HL-60 (cell line): ENCODE data around the gene ANGPTL5.
"Not testable (repeated sequence)": the region's sequence is repeated elsewhere in the genome, so short reads cannot be mapped to it uniquely, and the experiment has no call there.

ENCODE experiments used
- DNase-seq, 2 experiments: peaks; one replicate each; pipeline ENCODE4 v3.0.0-alpha.2; 2010 to 2020; ENCODE audit warnings: low read depth in 1 of 2, low spot score in 1 of 2
- H3K27ac ChIP-seq: fragments of 250-450 bp; sonication (Bioruptor Pico); replicated peaks from 2 replicates; pipeline ENCODE4 v1.5.1; 2020; ENCODE audit warnings: mild to moderate bottlenecking, moderate library complexity
- H3K27me3 ChIP-seq: fragments of 250-450 bp; sonication (Bioruptor Pico); 2 replicates; pipeline ENCODE4 v1.5.1; 2021; ENCODE audit warnings: mild to moderate bottlenecking, moderate library complexity; ENCODE audit not compliant: insufficient read depth, poor library complexity, severe bottlenecking
- H3K4me3 ChIP-seq: replicated peaks from 2 replicates; pipeline ENCODE4 v1.5.1; 2011; ENCODE audit warnings: mild to moderate bottlenecking, control low read depth, low read length; ENCODE audit not compliant: insufficient read depth
- GABPA ChIP-seq: IDR thresholded peaks from 2 replicates; pipeline ENCODE4 v1.6.1; 2012; ENCODE audit warnings: low read depth
- POLR2AphosphoS5 ChIP-seq: IDR thresholded peaks from 2 replicates; pipeline ENCODE4 v1.6.1; 2012; ENCODE audit warnings: low read depth
- SPI1 ChIP-seq: IDR thresholded peaks from 2 replicates; pipeline ENCODE4 v1.6.1; 2012; ENCODE audit warnings: low read depth, mild to moderate bottlenecking, borderline replicate concordance
- TF ChIP-seq, protein P1 (sequence below): IDR thresholded peaks from 2 replicates; pipeline ENCODE4 v1.6.1; 2012; ENCODE audit warnings: low read depth; ENCODE audit not compliant: insufficient replicate concordance
- TF ChIP-seq, protein P2 (sequence below): IDR thresholded peaks from one replicate; pipeline ENCODE4 v1.5.1; 2011; ENCODE audit warnings: low read length, control low read depth, inconsistent platforms; ENCODE audit not compliant: insufficient read depth

Gene ANGPTL5

DNA sequence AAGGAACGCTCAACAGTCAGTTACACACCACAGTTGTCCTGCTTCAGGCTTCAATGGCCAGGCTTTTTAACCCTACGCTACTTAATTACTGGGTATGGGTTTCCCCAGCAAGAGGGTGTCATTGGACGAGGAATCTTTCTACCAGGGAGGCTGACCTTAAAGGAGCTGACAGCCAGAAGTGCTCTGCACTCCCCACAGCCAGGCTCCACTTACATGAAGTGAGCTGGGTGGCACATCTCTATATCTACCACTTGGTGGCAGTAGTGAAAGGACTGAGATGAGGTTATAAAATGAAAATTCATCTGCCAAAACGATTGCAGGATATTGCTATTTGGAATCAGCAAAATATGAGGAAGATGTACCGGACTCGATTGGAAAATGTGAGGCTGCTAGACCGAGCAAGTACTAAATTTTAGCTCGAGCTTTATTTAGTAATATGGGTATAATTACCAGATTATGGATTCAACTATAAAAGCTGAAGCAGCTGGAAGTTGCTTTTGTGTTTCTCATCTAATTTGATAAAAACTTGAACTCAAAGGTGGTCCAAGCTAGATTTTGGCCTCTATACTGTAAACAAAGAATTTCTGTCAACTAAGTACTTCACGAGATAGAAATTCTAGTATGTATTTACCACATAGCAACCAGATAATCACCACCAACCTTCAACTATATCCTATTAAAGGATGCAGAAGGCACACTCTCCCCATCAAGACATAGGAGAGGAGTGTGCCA lies 55.5 kb downstream of the ANGPTL5 start:
- peak in 1 of 2 experiments; percentile 26 for DNase-seq
- TF ChIP-seq POLR2AphosphoS5 (no peak), GABPA (no peak)
- TF ChIP-seq, protein P1, sequence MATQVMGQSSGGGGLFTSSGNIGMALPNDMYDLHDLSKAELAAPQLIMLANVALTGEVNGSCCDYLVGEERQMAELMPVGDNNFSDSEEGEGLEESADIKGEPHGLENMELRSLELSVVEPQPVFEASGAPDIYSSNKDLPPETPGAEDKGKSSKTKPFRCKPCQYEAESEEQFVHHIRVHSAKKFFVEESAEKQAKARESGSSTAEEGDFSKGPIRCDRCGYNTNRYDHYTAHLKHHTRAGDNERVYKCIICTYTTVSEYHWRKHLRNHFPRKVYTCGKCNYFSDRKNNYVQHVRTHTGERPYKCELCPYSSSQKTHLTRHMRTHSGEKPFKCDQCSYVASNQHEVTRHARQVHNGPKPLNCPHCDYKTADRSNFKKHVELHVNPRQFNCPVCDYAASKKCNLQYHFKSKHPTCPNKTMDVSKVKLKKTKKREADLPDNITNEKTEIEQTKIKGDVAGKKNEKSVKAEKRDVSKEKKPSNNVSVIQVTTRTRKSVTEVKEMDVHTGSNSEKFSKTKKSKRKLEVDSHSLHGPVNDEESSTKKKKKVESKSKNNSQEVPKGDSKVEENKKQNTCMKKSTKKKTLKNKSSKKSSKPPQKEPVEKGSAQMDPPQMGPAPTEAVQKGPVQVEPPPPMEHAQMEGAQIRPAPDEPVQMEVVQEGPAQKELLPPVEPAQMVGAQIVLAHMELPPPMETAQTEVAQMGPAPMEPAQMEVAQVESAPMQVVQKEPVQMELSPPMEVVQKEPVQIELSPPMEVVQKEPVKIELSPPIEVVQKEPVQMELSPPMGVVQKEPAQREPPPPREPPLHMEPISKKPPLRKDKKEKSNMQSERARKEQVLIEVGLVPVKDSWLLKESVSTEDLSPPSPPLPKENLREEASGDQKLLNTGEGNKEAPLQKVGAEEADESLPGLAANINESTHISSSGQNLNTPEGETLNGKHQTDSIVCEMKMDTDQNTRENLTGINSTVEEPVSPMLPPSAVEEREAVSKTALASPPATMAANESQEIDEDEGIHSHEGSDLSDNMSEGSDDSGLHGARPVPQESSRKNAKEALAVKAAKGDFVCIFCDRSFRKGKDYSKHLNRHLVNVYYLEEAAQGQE, result no peak
- TF ChIP-seq, protein P2, sequence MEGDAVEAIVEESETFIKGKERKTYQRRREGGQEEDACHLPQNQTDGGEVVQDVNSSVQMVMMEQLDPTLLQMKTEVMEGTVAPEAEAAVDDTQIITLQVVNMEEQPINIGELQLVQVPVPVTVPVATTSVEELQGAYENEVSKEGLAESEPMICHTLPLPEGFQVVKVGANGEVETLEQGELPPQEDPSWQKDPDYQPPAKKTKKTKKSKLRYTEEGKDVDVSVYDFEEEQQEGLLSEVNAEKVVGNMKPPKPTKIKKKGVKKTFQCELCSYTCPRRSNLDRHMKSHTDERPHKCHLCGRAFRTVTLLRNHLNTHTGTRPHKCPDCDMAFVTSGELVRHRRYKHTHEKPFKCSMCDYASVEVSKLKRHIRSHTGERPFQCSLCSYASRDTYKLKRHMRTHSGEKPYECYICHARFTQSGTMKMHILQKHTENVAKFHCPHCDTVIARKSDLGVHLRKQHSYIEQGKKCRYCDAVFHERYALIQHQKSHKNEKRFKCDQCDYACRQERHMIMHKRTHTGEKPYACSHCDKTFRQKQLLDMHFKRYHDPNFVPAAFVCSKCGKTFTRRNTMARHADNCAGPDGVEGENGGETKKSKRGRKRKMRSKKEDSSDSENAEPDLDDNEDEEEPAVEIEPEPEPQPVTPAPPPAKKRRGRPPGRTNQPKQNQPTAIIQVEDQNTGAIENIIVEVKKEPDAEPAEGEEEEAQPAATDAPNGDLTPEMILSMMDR, result peak; percentile 83

DNA sequence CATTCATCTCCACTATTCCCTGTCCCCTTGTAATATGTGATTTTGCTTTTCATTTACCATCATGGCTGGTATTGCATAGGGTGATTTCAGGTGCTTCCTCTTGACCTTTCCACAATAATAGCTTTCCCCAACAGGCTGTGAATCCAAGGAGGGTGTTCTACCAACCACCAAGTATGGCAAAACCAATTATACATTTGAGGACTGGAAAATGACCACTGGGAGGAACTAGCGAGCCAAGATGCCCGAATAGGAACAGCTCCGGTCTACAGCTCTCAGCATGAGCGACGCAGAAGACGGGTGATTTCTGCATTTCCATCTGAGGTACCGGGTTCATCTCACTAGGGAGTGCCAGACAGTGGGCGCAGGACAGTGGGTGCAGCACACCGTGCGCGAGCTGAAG lies 64.1 kb downstream of the ANGPTL5 start:
- DNase-seq, H3K27me3 ChIP-seq, H3K4me3 ChIP-seq, H3K27ac ChIP-seq: not testable (repeated sequence)

More for the DNA sequence above, 55.5 kb downstream of the ANGPTL5 start:
- Histone ChIP-seq H3K4me3 (no peak overlapping the region), H3K27ac (no peak overlapping the region), H3K27me3 (no peaks in the 10 kb centered on the region)

DNA sequence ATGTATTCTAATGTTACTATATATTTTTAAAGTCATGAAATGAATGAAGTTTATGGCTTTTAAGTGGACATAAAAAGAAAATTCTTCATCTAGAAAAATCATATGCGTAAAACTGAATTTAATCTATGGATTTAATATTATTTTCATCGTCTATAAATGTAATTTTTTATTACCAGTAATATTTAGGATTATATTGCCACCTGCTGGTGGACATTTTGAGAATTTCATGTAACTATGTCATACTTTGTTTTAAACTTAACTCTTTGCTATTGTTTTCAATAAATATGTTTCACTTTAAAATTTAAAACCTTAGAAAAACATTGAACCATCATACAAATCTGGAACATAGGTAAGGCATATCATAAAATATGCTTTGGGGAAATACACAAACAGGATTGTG lies 68.1 kb downstream of the ANGPTL5 start:
- no peak for DNase-seq
- no peaks in the 10 kb centered on the region for H3K27me3 ChIP-seq

DNA sequence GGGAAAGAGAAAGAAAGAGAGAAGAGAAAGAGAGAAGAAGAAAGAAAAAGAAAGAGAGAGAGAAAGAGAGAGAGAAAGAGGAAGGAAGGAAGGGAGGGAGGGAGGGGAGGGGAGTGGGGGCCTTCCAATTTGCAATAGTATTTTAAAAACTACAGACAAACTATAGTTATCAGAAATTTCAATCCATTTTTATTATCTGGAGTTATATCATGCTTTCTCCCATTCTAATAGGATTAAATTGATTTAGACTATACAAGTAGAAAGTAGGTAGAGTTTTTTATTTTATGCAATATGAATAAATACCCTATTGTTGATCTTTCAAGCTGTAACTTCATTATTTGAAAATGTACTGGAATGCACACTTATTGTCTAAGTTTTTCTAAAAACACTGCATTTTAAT lies 71.7 kb downstream of the ANGPTL5 start:
- Histone ChIP-seq H3K27ac (no peak overlapping the region), H3K4me3 (no peak overlapping the region)

More for the DNA sequence above, 68.1 kb downstream of the ANGPTL5 start:
- Histone ChIP-seq H3K4me3 (no peak overlapping the region), H3K27ac (no peak overlapping the region)
- TF ChIP-seq GABPA (no peak), SPI1 (no peak)
- TF ChIP-seq, protein P2, result no peak
- TF ChIP-seq, protein P1, result no peak

More for the DNA sequence above, 71.7 kb downstream of the ANGPTL5 start:
- no peaks in the 10 kb centered on the region for H3K27me3 ChIP-seq
- DNase-seq, result no peak
- TF ChIP-seq, protein P2, result no peak
- no peak for TF ChIP-seq SPI1
- TF ChIP-seq GABPA, result no peak
- no peak for TF ChIP-seq POLR2AphosphoS5
- TF ChIP-seq, protein P1, result no peak
